WTC11 (cell line): ENCODE measurements around the gene SEPTIN3.

Experiments used
- CBFB ChIP-seq: sonication (generic); formaldehyde crosslinking; IDR thresholded peaks from 2 replicates; pipeline ENCODE4 v1.8.1; 2022; ENCODE audit warnings: mild to moderate bottlenecking, low read depth, missing genetic modification reagents
- NR2C2 ChIP-seq: sonication (generic); formaldehyde crosslinking; IDR thresholded peaks from 2 replicates; pipeline ENCODE4 v1.8.0; 2022; ENCODE audit warnings: mild to moderate bottlenecking, missing genetic modification reagents
- ZNF232 ChIP-seq: sonication (generic); formaldehyde crosslinking; IDR thresholded peaks from 2 replicates; pipeline ENCODE4 v1.8.0; 2022; ENCODE audit warnings: mild to moderate bottlenecking, missing genetic modification reagents
- TF ChIP-seq, protein P1 (sequence below): sonication (generic); formaldehyde crosslinking; IDR thresholded peaks from 2 replicates; pipeline ENCODE4 v1.8.0; 2022; ENCODE audit warnings: mild to moderate bottlenecking, missing genetic modification reagents
- TF ChIP-seq, protein P2 (sequence below): fragments of 200-600 bp; IDR thresholded peaks from 2 replicates; pipeline ENCODE4 v1.8.0; 2022; ENCODE audit warnings: antibody characterized with exemption
- TF ChIP-seq, protein P3 (sequence below): sonication (generic); formaldehyde crosslinking; IDR thresholded peaks from 2 replicates; pipeline ENCODE4 v1.8.1; 2023; ENCODE audit warnings: mild to moderate bottlenecking, missing genetic modification reagents, moderate library complexity
- TF ChIP-seq, protein P4 (sequence below): fragments of 250-450 bp; sonication (Bioruptor Pico); conservative IDR thresholded peaks from 2 replicates; pipeline ENCODE4 v1.9.0; 2021; ENCODE audit warnings: mild to moderate bottlenecking

DNA sequence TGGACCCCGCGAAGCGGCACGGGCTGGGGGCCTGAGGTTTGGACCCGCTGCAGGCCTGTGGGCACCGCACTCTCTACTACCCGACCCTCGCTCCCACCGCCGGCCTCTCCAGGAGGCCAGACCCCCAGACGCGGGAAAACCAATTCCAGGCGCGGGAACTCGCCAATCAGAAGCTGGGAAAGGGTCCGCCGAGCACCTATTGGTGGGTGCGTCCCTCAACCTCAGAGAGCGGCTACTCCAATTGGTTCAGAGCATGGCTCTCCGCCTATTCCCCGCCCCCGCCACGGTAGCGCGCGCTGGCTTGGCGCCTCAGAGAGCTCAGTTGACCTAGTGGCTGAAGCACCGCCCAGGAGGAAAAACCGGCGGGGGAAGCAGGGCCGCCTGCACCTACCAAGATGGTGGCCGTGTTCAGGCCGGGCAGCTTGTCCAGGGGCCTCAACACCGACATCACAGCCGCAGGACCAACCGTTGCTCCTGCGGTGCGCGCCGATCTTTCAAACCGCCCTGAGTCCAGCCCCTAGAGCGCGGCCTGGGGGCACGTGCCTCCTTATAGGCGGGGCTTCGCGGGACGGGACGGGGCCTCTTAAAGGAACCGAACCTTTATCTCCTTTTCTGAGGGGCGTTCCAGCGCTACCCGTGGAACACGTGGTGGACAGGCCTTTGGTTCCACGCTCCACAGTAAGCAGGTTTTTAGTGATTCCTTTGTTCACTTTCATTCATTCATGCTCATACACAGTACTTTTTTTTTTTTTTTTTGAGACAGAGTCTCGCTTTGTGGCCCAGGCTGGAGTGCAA is 22.4 kb upstream of the SEPTIN3 start, which contains the start of gene CENPM:
- TF ChIP-seq, protein P1, sequence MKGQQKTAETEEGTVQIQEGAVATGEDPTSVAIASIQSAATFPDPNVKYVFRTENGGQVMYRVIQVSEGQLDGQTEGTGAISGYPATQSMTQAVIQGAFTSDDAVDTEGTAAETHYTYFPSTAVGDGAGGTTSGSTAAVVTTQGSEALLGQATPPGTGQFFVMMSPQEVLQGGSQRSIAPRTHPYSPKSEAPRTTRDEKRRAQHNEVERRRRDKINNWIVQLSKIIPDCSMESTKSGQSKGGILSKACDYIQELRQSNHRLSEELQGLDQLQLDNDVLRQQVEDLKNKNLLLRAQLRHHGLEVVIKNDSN (CRISPR knock-in tag) = peak; percentile 96
- TF ChIP-seq, protein P2, sequence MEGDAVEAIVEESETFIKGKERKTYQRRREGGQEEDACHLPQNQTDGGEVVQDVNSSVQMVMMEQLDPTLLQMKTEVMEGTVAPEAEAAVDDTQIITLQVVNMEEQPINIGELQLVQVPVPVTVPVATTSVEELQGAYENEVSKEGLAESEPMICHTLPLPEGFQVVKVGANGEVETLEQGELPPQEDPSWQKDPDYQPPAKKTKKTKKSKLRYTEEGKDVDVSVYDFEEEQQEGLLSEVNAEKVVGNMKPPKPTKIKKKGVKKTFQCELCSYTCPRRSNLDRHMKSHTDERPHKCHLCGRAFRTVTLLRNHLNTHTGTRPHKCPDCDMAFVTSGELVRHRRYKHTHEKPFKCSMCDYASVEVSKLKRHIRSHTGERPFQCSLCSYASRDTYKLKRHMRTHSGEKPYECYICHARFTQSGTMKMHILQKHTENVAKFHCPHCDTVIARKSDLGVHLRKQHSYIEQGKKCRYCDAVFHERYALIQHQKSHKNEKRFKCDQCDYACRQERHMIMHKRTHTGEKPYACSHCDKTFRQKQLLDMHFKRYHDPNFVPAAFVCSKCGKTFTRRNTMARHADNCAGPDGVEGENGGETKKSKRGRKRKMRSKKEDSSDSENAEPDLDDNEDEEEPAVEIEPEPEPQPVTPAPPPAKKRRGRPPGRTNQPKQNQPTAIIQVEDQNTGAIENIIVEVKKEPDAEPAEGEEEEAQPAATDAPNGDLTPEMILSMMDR = no peak
- TF ChIP-seq NR2C2 (CRISPR knock-in tag) (no peak), ZNF232 (CRISPR knock-in tag) (peak; percentile 88), CBFB (CRISPR knock-in tag) (no peak)
- TF ChIP-seq, protein P3, sequence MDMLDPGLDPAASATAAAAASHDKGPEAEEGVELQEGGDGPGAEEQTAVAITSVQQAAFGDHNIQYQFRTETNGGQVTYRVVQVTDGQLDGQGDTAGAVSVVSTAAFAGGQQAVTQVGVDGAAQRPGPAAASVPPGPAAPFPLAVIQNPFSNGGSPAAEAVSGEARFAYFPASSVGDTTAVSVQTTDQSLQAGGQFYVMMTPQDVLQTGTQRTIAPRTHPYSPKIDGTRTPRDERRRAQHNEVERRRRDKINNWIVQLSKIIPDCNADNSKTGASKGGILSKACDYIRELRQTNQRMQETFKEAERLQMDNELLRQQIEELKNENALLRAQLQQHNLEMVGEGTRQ (CRISPR knock-in tag) = peak; percentile 95
- TF ChIP-seq, protein P4, sequence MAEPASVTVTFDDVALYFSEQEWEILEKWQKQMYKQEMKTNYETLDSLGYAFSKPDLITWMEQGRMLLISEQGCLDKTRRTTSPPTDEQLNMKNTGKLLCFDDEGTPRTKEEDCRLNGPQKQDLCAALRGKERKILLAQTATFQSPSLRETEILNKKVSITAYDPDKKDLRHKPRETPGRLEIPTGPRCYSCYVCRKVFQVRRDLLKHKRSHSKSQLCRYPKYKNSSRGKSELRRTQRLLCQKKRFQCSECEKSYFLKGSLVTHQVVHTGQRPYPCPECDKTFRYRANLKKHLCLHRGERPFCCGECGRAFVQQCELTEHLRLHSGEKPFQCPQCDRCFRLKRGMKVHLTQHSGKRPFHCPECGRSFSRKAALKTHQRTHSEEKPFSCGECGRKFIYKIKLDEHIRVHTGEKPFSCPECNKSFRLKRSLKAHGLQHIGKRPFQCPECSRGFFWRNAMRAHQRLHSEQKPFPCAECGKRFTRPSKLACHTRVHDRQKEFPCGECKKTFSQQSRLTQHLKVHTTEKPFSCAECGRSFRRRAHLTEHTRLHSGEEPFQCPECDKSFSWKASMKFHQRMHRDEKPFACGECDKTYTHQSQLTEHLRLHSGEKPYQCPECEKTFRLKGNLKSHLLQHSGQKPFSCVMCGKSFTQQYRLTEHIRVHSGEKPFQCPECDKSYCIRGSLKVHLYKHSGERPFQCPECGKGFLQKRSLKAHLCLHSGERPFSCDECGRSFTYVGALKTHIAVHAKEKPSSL (CRISPR knock-in tag) = no peak
